Measurements from ENCODE around the gene ODAD4. TPM values are rescaled to one million over a fixed set of nuclear protein-coding genes. Genes with fewer than 3 reads are reported as not detected.

The ODAD4 gene
- total RNA-seq, 2 experiments from 2014 or later: 1.1 to 1.3 TPM

- no peak overlapping the region for H2AFZ ChIP-seq (ENCODE audit: low read length)
- peaks cover 17% of the 10 kb centered on the region for H3K4me1 ChIP-seq (ENCODE audit: insufficient read depth, low read length, poor library complexity, severe bottlenecking)
- no peak for TF ChIP-seq CTCF (conservative IDR thresholded peaks at IDR 0.05; ENCODE audit: low read length)
- H3K4me2 ChIP-seq (ENCODE audit: low read length): no peak overlapping the region
- intact Hi-C loops (cut with micrococcal nuclease; ENCODE audit: unreplicated experiment): loop anchor here (1.0 kb wide), 2 partner anchors 158 to 221 kb away; no protein-coding TSS in a partner anchor
- no peaks in the 10 kb centered on the region for H3K9me2 ChIP-seq (ENCODE audit: insufficient read depth, low read length)
- ChIA-PET CTCF (ENCODE audit: unreplicated experiment) (interaction anchor here (1.0 kb wide), 1 partner anchor 157 kb away, joined by 4 read pairs; no protein-coding TSS in a partner anchor), POLR2A (interaction anchor here (0.8 to 1.3 kb wide), 2 partner anchors 10 to 162 kb away, joined by 3 read pairs; partner anchors contain the start of gene KAT2A)
- H3K79me2 ChIP-seq (ENCODE audit: insufficient read depth, low read depth, low read length): no peaks in the 10 kb centered on the region
- no TSS peak for BruUV-seq (replicated peaks)
- no peaks in the 10 kb centered on the region for H4K20me1 ChIP-seq (ENCODE audit: insufficient read depth, low read length)
- no peak for DNase-seq (ENCODE audit: low spot score)
- H3K9me3 ChIP-seq (ENCODE audit: low read length): no peaks in the 10 kb centered on the region
- no peak overlapping the region for H3K4me3 ChIP-seq (ENCODE audit: low read depth, low read length, poor library complexity, severe bottlenecking)
- H3K36me3 ChIP-seq (ENCODE audit: insufficient read depth, low read length): no peaks in the 10 kb centered on the region
- no peak overlapping the region for H3K27ac ChIP-seq (ENCODE audit: low read depth, low read length, poor library complexity, severe bottlenecking)
These were observed 28.6 kb downstream of the ODAD4 start for GRCh38 chr17:41959030-41959335.

GRCh38 chr17:41959336-41960095, 29.1 kb downstream of the ODAD4 start:
- Histone ChIP-seq H3K79me2 (ENCODE audit: insufficient read depth, low read depth, low read length) (no peaks in the 10 kb centered on the region), H3K36me3 (ENCODE audit: insufficient read depth, low read length) (no peaks in the 10 kb centered on the region), H3K9me3 (ENCODE audit: low read length) (no peaks in the 10 kb centered on the region), H3K4me1 (ENCODE audit: insufficient read depth, low read length, poor library complexity, severe bottlenecking) (peaks cover 17% of the 10 kb centered on the region), H3K4me2 (ENCODE audit: low read length) (no peak overlapping the region), H3K4me3 (ENCODE audit: low read depth, low read length, poor library complexity, severe bottlenecking) (no peak overlapping the region), H2AFZ (ENCODE audit: low read length) (no peak overlapping the region), H3K27ac (ENCODE audit: low read depth, low read length, poor library complexity, severe bottlenecking) (no peak overlapping the region), H4K20me1 (ENCODE audit: insufficient read depth, low read length) (no peaks in the 10 kb centered on the region), H3K9me2 (ENCODE audit: insufficient read depth, low read length) (no peaks in the 10 kb centered on the region)
- TF ChIP-seq EZH2phosphoT487 (IDR thresholded peaks at IDR 0.05; ENCODE audit: borderline replicate concordance, low read depth, low read length) (no peak), CTCF (conservative IDR thresholded peaks at IDR 0.05; ENCODE audit: low read length) (peak; percentile 76)
- no TSS peak for BruUV-seq (replicated peaks)
- DNase-seq (ENCODE audit: low spot score): peak; percentile 61
- intact Hi-C loops (cut with micrococcal nuclease; ENCODE audit: unreplicated experiment): loop anchor here (1.0 to 5.0 kb wide), 3 partner anchors 42 to 221 kb away; partner anchors contain the start of gene ACLY
- POLR2A ChIA-PET: interaction anchor here (0.8 to 1.3 kb wide), 2 partner anchors 10 to 161 kb away, joined by 3 read pairs; partner anchors contain the start of gene KAT2A
- CTCF ChIA-PET (ENCODE audit: unreplicated experiment): interaction anchor here (1.0 kb wide), 1 partner anchor 158 kb away, joined by 4 read pairs; no protein-coding TSS in a partner anchor

- intact Hi-C loops (cut with micrococcal nuclease; ENCODE audit: unreplicated experiment): loop anchor here (2.0 to 5.0 kb wide), 2 partner anchors 45 to 139 kb away; partner anchors contain the start of gene ACLY
- peaks cover 27% of the 10 kb centered on the region for H3K4me1 ChIP-seq (ENCODE audit: insufficient read depth, low read length, poor library complexity, severe bottlenecking)
- no peaks in the 10 kb centered on the region for H3K9me3 ChIP-seq (ENCODE audit: low read length)
- H4K20me1 ChIP-seq (ENCODE audit: insufficient read depth, low read length): no peaks in the 10 kb centered on the region
- ChIA-PET POLR2A (interaction anchor here (0.6 to 0.9 kb wide), 2 partner anchors 150 to 1550 kb away, joined by 3 read pairs; partner anchors contain the start of gene DHX58), CTCF (ENCODE audit: unreplicated experiment) (interaction anchor here (0.9 to 1.4 kb wide), 3 partner anchors 32 to 154 kb away, joined by 4 to 9 read pairs (median 4); partner anchors contain the start of genes NKIRAS2 and ODAD4)
- no TSS peak for BruUV-seq (replicated peaks)
- H3K4me3 ChIP-seq (ENCODE audit: low read depth, low read length, poor library complexity, severe bottlenecking): no peak overlapping the region
- H3K36me3 ChIP-seq (ENCODE audit: insufficient read depth, low read length): no peaks in the 10 kb centered on the region
- TF ChIP-seq EZH2phosphoT487 (IDR thresholded peaks at IDR 0.05; ENCODE audit: borderline replicate concordance, low read depth, low read length) (no peak), CTCF (conservative IDR thresholded peaks at IDR 0.05; ENCODE audit: low read length) (no peak)
- no peak overlapping the region for H2AFZ ChIP-seq (ENCODE audit: low read length)
- H3K9me2 ChIP-seq (ENCODE audit: insufficient read depth, low read length): no peaks in the 10 kb centered on the region
- no peak overlapping the region for H3K27ac ChIP-seq (ENCODE audit: low read depth, low read length, poor library complexity, severe bottlenecking)
- H3K4me2 ChIP-seq (ENCODE audit: low read length): peak overlapping the region; percentile 9
- DNase-seq (ENCODE audit: low spot score): peak; percentile 64
- H3K79me2 ChIP-seq (ENCODE audit: insufficient read depth, low read depth, low read length): no peaks in the 10 kb centered on the region; the same call in 1 of the 2 replicates
These were observed 31.7 kb downstream of the ODAD4 start for GRCh38 chr17:41962111-41962510.
